HG02885 (cell line): ENCODE data around the gene KRT1.

ENCODE experiments used
- ATAC-seq: cut with Tn5 transposase; IDR thresholded peaks from one replicate; pipeline ENCODE4 v1.9.1; 2021; ENCODE audit warnings: mild to moderate bottlenecking; ENCODE audit not compliant: unreplicated experiment, poor library complexity

Gene KRT1

DNA sequence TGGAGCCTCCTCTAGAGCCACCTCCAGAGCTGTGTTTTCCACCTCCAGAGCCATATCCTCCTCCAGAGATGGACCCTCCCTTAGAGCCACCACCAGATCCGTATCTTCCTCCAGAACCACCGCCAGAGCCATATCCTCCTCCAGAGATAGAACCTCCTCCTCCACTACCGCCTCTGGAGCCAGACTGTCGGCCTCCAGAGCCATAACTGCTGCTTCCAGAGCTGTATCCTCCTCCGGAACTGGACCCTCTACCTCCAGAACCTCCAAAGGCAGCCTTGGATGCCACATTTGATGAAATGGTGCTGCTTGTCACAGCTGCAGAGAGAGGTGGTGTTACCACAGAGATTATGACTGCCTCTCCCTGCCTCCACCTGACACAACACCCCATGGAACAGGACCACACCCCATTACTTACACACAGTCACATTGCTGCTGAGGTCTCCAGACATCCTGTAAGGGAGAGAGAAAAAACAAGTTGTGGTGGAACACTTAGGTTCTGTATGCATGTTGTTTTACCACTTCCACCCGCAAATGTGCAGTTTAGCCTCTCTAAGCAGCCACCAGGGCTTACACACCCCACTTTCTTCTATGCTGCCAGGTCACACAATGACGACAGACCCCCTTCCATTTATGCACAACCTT lies 35.0 kb downstream of the KRT1 start:
- ATAC-seq, result no peak

DNA sequence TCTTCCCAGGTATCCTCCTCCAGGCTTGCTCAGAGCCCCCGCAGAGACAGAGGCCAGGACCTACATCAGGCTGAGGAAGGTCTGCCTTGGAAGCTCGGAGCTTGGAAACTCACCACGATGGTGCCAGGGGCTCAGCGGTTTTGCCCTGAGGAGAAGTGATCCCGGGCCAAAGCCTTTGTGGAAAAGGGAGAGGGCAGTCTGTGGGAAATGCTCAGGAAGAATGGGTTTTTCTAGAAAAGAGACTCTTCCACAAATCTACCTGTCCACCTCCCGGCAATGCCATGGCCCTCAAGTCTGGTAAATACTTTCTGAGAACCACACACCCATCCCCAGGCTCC lies 36.2 kb downstream of the KRT1 start:
- ATAC-seq, result no peak

DNA sequence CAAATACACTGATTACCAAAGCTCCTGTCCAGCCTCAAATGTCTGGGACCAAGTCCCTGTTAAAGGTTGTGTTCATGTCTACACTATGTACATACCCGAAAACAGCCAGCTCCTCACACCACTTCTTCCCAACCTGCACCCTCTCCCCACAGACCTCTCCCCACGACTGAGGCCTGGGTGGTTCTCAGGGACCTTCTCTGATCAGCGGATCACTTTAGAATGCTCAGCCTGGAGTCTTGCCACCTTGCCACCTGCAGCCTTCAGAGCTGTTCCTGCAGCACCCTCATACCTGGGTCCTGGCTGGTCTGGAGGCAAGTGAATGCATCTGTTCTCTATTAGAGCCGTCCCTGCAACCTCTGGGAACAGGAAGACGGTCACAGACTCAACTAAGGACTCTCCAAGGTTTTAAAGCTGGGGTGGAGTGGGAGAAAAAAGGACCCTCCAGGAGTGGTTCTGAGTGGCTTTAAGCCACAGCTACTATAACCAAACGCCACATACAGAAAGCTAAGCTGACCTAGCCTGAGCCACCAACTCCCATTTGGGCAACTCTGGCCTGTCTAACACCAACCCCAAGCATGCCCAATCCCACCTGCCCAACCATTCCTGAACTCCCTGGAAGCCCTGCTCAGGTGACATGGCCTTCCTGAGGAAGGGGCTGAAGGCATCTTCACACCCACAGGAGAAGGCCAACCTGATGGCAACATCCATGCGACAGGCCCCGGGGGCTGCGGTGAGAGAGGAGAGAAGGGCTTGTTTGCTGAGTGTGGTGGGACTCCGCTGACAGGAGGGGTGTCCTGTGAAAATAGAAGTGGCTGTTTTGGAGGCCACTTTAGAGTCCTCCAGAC lies 36.8 kb downstream of the KRT1 start:
- no peak for ATAC-seq

DNA sequence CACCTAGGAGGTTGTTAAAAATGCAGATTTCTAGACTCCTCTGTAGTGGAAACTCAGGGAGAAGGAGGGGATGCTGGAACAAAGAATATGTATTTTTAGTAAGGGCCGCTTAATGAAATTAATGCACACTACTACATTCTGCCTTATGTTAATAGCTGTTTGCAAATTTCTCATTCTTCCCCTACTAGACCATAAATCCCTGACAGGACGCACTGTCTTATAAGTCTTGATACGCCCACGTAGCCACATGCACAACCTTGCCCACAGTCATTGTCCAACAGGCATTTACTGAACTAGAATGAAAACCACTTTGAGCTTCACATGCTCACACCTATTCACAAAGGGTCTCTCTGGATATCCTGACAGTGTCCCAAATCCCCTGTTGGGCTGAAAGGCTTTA lies 38.7 kb downstream of the KRT1 start:
- ATAC-seq, result no peak

DNA sequence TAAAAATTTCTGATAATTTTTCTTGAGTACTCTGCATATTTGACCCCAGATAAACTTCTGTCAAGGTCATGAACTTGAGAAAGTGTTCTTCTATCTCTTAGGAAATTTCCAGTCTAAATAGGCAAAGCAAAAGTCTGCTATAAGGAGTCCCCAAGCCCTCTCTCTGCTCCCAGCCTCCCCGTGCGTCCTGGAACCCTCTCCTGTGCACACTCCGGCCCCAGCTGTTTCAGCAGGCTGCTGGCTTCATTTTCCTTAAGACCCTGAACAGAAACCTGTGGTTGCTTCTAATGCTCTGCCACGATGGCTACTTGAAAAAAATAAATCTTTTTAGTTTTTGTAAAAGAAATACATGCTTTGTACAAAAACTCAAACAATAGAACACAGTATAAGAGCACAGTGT lies 42.9 kb downstream of the KRT1 start:
- no peak for ATAC-seq

DNA sequence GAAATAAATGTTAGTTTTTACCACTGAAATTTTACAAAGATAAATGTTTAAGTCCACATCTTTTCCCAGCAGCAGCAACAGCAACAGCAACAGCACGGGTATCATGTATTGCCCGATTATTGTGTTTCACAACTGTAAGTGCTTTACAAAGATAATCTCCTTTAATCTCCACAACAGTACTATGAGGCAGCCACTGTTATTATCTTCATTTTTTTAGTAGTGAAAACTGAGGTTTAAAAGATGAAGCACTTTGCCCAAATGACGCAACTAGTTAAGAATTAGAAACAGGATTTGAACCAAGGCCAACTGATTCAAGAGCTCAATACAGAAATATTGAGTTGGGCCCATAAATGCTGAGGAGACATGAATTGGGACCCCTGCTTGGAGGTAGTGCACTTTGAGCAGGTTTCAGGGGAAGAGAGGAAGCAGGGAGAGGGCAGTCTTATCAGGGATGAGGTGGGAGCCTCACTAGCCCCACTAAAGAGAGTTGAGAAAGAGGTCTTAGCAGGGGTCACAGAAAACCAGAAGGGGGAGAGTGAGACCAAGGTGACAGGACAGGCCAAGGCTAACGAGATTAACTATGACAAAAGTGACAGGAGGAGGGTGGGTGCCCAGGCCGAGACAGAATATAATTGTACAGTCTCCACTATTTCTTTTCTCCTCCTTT lies 43.5 kb downstream of the KRT1 start:
- ATAC-seq, result no peak

DNA sequence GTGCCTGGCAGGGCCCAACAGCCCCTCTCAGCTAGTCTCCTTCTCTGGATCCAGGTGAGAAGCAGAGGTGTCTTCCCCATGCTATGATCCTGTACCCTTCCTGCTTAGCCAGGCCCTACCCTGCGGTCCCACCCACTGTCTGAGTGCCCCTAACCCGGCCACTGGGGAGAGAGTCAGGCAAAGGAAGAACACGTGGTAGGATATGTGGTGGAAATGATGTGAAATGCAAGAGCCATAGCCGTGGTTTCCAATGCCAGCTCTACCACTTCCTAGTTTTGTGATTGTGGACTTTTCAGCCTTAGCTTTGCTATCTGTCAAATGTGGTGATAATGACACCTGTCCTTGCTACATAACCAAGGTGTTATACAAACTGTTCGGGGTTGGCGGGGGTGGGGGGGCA lies 44.0 kb downstream of the KRT1 start:
- ATAC-seq, result no peak

DNA sequence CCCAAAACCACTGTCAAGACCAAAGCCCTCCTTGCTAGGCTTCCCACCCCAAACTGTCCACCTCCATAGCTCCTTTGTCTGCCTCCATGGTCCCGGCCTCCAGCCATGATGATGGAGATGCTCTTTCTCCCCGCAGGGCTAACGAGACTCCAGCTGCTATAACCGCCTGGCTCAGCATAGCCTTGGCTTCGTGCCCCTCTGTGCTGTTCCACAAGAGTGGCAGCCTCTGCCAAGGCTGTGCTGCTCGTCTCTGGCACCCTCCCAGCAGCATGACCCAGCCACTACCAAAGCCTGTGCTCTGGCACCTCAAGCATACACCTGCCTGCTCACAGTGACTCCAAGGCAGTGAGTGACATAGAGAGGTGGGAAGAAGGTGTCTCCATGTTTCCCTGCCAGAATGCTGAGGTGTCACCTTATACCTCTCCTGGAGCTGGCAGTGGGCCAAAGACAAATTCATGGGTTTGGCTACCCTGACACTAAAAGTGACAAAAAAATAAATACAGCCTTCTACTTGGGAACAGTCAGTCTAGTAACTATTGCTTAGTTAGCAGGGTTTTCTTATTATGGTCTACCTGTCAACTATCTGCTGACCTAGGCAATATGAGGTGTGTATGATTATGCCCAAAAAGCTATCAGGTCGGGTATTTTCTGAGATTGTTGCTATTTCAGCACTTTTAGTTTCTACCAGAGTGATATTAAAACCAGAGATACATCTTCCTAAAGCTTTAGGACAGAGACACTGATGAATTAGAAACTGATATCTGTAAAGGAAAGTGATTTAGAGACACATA lies 45.7 kb downstream of the KRT1 start:
- no peak for ATAC-seq

DNA sequence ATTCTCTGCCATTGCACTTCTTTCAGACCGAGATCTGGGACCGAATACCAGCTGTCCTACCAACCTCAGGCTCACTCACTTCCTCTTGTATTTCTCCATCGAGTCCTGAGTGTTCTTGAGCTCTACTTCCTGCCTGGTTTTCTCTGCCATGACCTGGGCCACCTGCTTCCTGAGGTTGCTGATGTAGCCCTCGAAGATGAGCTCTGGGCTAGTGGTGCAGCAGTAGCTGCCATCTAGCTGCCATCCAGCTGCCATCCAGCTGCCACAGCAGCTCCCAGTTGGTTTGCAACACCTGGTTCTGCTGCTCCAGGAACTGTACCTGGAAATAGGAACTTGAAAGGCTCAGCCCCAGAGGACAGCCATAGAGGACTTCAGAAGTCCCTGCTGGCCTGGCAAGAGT lies 46.8 kb downstream of the KRT1 start:
- no peak for ATAC-seq

DNA sequence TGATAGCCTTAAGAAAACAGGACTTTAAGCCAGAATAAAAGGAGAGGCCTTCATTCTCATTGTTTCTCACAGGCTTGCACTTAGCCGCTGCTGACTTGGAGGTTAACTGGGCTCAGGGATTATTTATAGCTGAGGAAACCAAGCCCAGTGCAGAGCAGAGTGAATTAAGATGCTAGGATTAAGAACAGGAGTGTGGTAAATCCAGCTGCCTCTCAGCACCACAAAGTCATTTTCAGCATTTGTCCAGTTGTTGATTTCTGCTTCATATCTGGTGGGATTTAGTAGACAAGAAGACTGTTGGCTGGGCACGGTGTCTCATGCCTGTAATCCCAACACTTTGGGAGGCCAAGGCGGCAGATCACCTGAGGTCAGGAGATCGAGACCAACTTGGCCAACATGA lies 47.6 kb downstream of the KRT1 start:
- no peak for ATAC-seq

DNA sequence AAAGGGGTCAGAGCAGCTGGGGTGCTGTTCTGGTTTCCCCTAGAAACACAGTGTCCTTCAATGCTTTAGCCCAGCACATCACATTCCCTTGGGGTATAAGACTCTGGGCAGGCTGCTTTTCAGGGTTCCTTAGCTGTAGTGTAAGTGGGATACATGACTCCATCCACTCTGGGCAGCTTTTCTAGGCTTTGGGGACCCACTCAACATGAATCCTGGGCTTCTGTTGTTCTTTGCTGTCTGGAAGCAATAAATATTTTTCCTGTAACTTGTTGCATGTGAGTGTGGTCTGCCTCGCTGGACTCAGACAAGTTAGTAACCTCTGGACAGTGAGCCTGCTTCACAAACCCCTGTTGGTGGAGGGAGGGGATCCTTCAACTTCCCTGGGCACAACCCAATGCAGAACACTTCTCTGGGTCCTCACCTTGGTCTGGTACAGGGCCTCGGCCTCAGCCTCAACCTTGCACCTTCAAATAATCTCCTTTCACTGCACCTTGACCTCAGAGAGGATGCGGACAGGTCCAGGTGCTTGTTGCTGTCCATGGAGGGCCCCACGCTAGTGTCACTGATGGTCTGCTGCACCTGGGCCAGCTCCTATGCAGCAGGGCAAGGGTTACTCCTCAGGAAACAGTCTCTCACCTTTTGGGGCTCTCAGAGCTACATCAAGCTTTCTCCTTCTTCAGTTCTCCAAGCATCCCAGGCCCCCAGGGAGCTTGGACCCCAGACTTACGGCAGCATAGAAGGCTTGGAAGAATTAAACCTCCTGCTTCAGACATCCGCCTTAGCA lies 48.3 kb downstream of the KRT1 start:
- no peak for ATAC-seq

DNA sequence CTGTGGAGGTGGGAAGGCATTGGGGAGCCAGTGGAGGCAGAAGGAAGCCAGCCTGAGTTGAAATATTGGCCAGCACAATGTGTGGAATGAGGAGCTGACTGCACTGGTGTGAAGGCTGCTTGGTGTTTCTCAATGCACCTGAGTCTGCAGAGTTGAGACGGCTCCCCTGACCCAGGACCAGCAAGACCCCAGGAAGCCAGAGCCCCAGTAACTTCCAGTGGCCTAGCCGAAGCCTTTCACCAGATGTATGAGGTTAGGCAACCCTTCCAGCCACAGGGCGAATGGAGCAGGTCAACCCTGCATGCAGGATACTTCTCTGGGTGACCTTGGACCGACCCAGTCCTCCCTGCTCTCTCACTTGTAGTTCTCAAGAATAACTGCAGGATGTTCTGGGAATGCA lies 48.9 kb downstream of the KRT1 start:
- ATAC-seq, result no peak

DNA sequence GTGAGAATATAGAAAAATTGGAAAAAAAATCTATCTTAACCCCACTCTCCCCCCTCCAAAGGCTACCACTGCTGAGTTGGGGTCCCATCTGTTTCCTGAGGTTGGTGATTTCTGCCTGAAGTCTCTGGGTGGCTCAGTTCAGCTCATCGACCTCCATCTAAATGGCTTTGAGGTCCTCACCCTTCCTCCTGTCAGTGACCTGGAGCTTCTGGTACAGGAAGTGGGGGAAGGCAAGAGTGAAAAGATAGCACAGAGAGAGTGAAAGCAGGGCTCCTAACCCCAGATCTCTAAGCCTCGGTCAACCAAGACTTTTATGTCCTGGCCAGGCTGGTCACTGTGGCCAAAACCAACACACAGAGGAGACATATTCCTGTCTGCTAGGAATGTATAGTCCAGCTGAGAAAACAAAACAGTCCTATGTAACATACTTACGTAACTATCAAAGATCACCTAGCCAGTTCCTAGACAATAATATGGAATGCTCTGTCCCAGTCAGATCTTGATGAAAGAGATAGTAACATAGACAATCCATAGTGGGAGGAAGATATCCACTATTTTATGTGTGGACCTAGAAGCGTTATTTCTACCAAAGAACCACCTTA lies 49.5 kb downstream of the KRT1 start:
- no peak for ATAC-seq

DNA sequence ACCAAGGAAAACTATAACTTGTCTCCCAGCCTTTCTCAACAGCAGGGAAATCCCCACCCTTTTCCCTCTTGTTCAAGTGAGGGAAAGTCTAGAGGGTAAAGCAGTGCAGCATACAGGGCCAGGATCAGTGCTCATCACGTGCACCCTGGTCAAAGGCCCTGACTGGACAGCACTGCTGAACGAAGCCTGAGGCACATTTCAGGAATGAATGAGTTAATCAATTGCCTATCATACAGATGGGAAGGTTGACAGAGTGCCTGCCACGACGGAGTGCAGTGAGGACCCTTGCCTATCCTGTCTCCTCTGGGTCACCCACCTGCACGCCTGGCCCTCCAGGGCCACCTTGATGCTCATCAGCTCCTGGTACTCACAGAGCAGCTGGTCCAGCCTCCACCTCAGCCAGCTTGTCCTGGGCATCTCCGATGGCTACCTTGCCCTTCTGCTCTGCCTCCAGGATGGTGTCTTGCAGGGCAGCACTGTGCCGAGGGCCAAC lies 50.2 kb downstream of the KRT1 start:
- no peak for ATAC-seq

DNA sequence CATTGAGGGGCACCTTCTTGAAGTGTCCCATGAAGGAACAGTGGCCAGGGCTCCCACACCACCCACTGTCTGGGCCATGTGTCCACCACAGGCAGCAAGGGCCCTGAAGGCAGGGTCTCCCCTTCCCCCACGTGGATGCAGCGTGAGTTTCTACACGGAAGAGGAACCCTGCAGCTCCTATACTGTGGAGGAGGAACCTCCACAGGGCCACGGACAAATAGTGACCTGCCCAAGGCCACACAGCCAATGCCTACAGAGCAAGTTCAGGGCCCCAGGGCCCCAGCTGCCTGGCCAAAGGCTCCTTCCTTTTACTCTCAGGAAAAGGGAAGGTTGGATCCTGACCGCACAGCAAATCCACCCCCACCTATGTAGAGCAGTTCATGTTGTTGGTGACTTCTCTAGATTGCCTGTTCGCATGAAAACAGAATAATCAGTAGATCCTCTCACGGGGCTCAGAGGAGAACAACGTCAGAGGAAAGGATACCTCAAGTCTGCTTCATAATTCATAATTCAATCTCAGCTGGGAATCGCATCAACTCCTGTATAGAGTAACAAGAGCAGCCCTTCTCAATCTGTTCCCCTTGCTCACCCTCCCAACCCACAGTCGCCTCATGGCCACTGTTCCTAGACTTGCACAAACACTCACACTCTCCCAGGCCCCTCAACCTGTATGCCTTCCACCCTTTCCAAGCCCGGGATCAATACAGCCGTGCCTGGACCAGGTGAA lies 50.8 kb downstream of the KRT1 start:
- no peak for ATAC-seq

DNA sequence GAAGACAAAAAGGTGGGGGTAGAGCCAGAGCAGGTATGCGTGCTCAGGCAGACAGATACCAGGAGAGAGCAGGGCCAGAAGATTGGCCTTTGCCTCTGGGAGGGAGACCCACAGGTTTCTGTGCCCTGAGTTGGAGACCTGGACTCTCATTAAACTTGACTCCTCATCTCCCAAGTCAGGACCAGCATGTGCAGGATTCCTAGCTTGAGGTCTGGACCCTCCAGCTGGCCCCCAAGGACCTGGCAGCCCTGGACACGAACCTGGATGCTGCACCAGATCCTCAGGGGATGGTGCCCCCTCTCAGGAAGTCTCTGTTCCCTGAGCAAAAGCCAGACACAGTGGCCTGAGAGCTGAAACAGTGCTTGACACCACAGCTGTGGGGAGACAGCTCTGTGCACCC lies 51.4 kb downstream of the KRT1 start:
- no peak for ATAC-seq

DNA sequence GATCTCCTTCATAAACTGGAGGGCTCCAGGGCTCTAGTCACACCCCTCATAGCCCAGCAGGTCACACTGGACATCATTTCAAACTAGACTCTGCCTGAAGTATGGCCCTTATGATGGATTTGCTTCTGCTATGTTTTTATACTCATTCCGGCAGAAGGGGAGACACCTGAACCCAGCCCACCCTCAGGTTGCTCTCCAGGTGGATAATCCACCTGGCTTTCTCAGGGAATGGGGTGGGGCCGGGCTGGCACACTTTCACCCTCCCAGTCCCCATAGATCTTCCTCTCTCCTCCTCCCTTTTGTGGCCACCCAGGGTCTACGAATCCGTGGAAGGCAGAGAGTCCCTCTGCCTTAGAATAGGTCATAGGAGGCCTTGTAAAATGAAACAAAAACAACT lies 52.1 kb downstream of the KRT1 start:
- ATAC-seq, result no peak

DNA sequence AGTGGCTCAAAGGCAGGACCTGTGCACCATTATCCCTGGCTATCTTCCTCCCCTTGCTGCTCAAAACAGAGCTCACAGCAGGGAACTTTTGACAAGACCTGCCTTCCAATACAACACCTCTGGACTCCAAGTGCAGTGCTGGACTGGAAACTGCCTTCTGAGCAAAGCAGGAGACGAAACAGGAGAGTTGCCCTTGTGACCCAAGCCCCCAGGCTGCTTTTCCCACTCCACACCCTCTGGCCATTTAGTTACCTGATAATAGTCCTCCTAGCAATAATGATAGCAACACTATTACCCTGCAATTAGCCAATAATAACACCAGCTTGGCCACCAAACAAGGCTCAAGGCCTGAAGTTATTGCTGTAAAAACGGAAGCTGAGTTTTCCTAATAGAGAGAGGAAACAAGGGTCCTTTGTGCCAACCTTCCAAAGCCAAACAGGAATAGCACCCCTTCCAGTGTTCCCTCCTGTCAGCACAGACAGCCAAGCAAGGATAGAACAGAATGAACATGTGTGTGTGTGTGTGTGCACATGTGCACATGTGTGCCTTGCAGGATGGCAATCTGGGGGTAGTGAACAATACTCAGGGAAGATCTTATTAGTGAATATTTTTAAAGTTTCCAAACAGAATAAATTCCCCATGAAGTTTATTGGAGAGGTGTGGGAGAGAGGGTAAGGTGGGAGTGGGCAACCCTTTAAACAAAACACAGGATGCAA lies 52.7 kb downstream of the KRT1 start:
- no peak for ATAC-seq
